Neural cell (in vitro differentiated cells): ENCODE measurements around the gene PPP1R1A. TPM values are rescaled to one million over a fixed set of nuclear protein-coding genes. Genes with fewer than 3 reads are reported as not detected.
A peak's percentile ranks its signal among the peaks of the same experiment; 100 is the strongest.

ENCODE experiments used
- H2AFZ ChIP-seq: fragments of 200-600, 300-800 bp; sonication (generic), shearing (Covaris generic); 2 replicates; pipeline ENCODE4 v1.6.0; 2014; ENCODE audit warnings: low read depth, mild to moderate bottlenecking, antibody characterized with exemption, low read length, moderate library complexity
- H3F3A ChIP-seq: fragments of 200-600 bp; shearing (Covaris generic); 2 replicates; pipeline ENCODE4 v1.6.1; 2016; ENCODE audit warnings: mild to moderate bottlenecking, moderate library complexity, mixed read lengths, antibody characterized with exemption, low read length; ENCODE audit not compliant: insufficient read depth, poor library complexity, severe bottlenecking
- H3K27ac ChIP-seq: fragments of 200-600, 300-800 bp; sonication (generic), shearing (Covaris generic); 2 replicates; pipeline ENCODE4 v1.5.1; 2014; ENCODE audit warnings: mild to moderate bottlenecking, low read length, moderate library complexity
- H3K27me3 ChIP-seq: fragments of 300-800, 200-600 bp; sonication (generic), shearing (Covaris generic); 2 replicates; pipeline ENCODE4 v1.6.0; 2014; ENCODE audit warnings: mild to moderate bottlenecking, low read depth, low read length, moderate library complexity; ENCODE audit not compliant: insufficient read depth
- H3K36me3 ChIP-seq: fragments of 300-800, 200-600 bp; sonication (generic), shearing (Covaris generic); 2 replicates; pipeline ENCODE4 v1.5.1; 2014; ENCODE audit warnings: mild to moderate bottlenecking, antibody characterized with exemption, low read length, moderate library complexity; ENCODE audit not compliant: insufficient read depth
- H3K4me2 ChIP-seq: fragments of 300-800, 200-600 bp; sonication (generic), shearing (Covaris generic); 2 replicates; pipeline ENCODE4 v1.6.0; 2014; ENCODE audit warnings: mild to moderate bottlenecking, low read length
- H3K4me3 ChIP-seq: fragments of 300-800, 200-600 bp; sonication (generic), shearing (Covaris generic); 2 replicates; pipeline ENCODE4 v1.5.1; 2014; ENCODE audit warnings: mild to moderate bottlenecking, low read length, moderate library complexity
- H3K79me2 ChIP-seq: fragments of 200-600 bp; shearing (Covaris generic); replicated peaks from 2 replicates; pipeline ENCODE4 v1.6.0; 2014; ENCODE audit warnings: mild to moderate bottlenecking, low read length, moderate library complexity; ENCODE audit not compliant: insufficient read depth
- H3K9ac ChIP-seq: fragments of 300-800, 200-600 bp; sonication (generic), shearing (Covaris generic); 2 replicates; pipeline ENCODE4 v1.6.1; 2016; ENCODE audit warnings: mild to moderate bottlenecking, low read length, mixed read lengths
- H3K9me2 ChIP-seq: fragments of 200-600 bp; shearing (Covaris generic); 2 replicates; pipeline ENCODE4 v1.6.1; 2016; ENCODE audit warnings: mild to moderate bottlenecking, low read length, mixed read lengths; ENCODE audit not compliant: insufficient read depth
- H3K9me3 ChIP-seq: fragments of 200-600, 300-800 bp; sonication (generic), shearing (Covaris generic); 2 replicates; pipeline ENCODE4 v1.6.1; 2016; ENCODE audit warnings: mild to moderate bottlenecking, mixed run types, low read length, moderate library complexity, mixed read lengths
- H4K20me1 ChIP-seq: fragments of 200-600 bp; shearing (Covaris generic); 2 replicates; pipeline ENCODE4 v1.6.1; 2016; ENCODE audit warnings: mild to moderate bottlenecking, mixed run types; ENCODE audit not compliant: insufficient read depth
- EP300 ChIP-seq: fragments of 450-650 bp; conservative IDR thresholded peaks from 2 replicates; pipeline ENCODE4 v1.6.1; 2014; ENCODE audit warnings: antibody characterized with exemption, mild to moderate bottlenecking, moderate library complexity; ENCODE audit not compliant: poor library complexity, severe bottlenecking
- EZH2 ChIP-seq: fragments of 200-600, 300-800 bp; shearing (Covaris generic), sonication (generic); IDR thresholded peaks from 2 replicates; pipeline ENCODE4 v1.6.1; 2014; ENCODE audit warnings: antibody characterized with exemption, low read length, borderline replicate concordance, mild to moderate bottlenecking; ENCODE audit not compliant: insufficient read depth, poor library complexity, severe bottlenecking
- MXI1 ChIP-seq: fragments of 450-650 bp; conservative IDR thresholded peaks from 2 replicates; pipeline ENCODE4 v1.6.1; 2014; ENCODE audit warnings: antibody characterized with exemption, mild to moderate bottlenecking; ENCODE audit not compliant: poor library complexity, severe bottlenecking
- POLR2AphosphoS5 ChIP-seq: IDR thresholded peaks from 2 replicates; pipeline ENCODE4 v1.6.1; 2012
- RAD21 ChIP-seq: fragments of 450-650 bp; conservative IDR thresholded peaks from 2 replicates; pipeline ENCODE4 v1.6.1; 2014; ENCODE audit warnings: antibody characterized with exemption, mild to moderate bottlenecking, moderate library complexity
- SMC3 ChIP-seq: fragments of 450-650 bp; conservative IDR thresholded peaks from 2 replicates; pipeline ENCODE4 v1.6.1; 2014; ENCODE audit warnings: antibody characterized with exemption, mild to moderate bottlenecking, moderate library complexity; ENCODE audit not compliant: poor library complexity
- TAF1 ChIP-seq: IDR thresholded peaks from 2 replicates; pipeline ENCODE4 v1.6.1; 2012; ENCODE audit warnings: low read depth
- polyA plus RNA-seq: library from polyadenylated mRNA; depleted of rRNA; stranded (reverse); fragments of >200 nt; gene quantifications from 2 replicates; pipeline ENCODE4 v1.2.3, GENCODE V29; 2014
- TF ChIP-seq, protein P1 (sequence below): IDR thresholded peaks from 2 replicates; pipeline ENCODE4 v1.6.1; 2012; ENCODE audit warnings: borderline replicate concordance
- TF ChIP-seq, protein P2 (sequence below): fragments of 450-650 bp; IDR thresholded peaks from 2 replicates; pipeline ENCODE4 v1.5.1; 2014; ENCODE audit warnings: antibody characterized with exemption, mild to moderate bottlenecking, moderate library complexity; ENCODE audit not compliant: poor library complexity, severe bottlenecking

Gene PPP1R1A
- polyA plus RNA-seq, 1 donor from 2014 or later, result 28.9 TPM

DNA sequence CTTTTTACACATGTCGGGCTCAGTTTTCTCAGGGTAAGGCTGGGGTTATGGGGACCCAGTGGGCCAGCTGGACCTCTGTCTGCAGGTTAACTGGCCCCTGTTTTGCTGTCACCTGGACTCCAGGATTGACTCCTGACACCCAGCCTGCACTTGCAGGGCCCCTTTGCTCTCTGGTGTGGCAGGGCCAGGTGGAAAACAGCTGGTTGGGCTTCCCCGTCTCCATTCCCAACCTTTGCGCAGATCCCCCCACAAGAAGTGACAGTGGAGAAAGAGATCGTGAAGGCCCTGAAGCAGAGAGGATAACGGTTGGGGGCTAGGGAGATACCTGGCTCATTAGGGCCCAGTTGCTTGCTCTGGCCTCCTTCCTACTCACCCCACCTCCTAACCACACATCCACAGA lies 1.5 kb upstream of the PPP1R1A start:
- no peaks in the 10 kb centered on the region for H3K36me3 ChIP-seq
- no peaks in the 10 kb centered on the region for H4K20me1 ChIP-seq
- H3K79me2 ChIP-seq, result no peaks in the 10 kb centered on the region
- no peak overlapping the region for H2AFZ ChIP-seq
- no peak for TF ChIP-seq EZH2
- TF ChIP-seq POLR2AphosphoS5, result no peak
- no peak for TF ChIP-seq SMC3
- TF ChIP-seq, protein P1, sequence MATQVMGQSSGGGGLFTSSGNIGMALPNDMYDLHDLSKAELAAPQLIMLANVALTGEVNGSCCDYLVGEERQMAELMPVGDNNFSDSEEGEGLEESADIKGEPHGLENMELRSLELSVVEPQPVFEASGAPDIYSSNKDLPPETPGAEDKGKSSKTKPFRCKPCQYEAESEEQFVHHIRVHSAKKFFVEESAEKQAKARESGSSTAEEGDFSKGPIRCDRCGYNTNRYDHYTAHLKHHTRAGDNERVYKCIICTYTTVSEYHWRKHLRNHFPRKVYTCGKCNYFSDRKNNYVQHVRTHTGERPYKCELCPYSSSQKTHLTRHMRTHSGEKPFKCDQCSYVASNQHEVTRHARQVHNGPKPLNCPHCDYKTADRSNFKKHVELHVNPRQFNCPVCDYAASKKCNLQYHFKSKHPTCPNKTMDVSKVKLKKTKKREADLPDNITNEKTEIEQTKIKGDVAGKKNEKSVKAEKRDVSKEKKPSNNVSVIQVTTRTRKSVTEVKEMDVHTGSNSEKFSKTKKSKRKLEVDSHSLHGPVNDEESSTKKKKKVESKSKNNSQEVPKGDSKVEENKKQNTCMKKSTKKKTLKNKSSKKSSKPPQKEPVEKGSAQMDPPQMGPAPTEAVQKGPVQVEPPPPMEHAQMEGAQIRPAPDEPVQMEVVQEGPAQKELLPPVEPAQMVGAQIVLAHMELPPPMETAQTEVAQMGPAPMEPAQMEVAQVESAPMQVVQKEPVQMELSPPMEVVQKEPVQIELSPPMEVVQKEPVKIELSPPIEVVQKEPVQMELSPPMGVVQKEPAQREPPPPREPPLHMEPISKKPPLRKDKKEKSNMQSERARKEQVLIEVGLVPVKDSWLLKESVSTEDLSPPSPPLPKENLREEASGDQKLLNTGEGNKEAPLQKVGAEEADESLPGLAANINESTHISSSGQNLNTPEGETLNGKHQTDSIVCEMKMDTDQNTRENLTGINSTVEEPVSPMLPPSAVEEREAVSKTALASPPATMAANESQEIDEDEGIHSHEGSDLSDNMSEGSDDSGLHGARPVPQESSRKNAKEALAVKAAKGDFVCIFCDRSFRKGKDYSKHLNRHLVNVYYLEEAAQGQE, result no peak
- no peak for TF ChIP-seq MXI1
- TF ChIP-seq EP300, result no peak
- no peak for TF ChIP-seq TAF1
- TF ChIP-seq RAD21, result no peak
- H3K27ac ChIP-seq, result no peak overlapping the region
- H3K4me2 ChIP-seq, result no peak overlapping the region
- no peaks in the 10 kb centered on the region for H3F3A ChIP-seq
- no peaks in the 10 kb centered on the region for H3K9me2 ChIP-seq
- no peaks in the 10 kb centered on the region for H3K27me3 ChIP-seq
- no peak overlapping the region for H3K9ac ChIP-seq
- no peaks in the 10 kb centered on the region for H3K9me3 ChIP-seq
- no peak overlapping the region for H3K4me3 ChIP-seq

DNA sequence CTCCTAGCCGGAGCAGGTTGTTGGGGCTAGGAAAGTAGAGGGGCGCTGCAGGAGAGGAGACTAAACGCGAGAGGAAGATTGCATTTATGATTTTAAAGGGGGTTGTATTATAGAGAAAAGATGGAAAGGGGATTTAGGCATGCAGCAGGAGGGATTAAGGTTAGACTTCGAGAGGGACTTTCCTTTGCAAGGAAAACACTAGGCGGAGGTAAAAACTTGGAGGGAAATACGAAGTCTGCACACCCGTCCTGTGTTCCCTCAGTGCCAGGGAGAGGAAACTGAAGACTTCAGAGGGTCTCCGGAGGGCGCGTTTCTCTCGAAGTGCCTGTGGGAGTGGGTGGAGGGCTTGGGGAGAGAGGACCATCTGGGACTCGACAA lies 420 bp upstream of the PPP1R1A start:
- Histone ChIP-seq H3K4me3 (peak overlapping the region; percentile 94), H3K9me3 (no peaks in the 10 kb centered on the region), H4K20me1 (no peaks in the 10 kb centered on the region), H3K36me3 (no peaks in the 10 kb centered on the region), H3K4me2 (peak overlapping the region; percentile 39), H3F3A (no peaks in the 10 kb centered on the region), H2AFZ (peak overlapping the region; percentile 37), H3K79me2 (no peaks in the 10 kb centered on the region), H3K27me3 (no peaks in the 10 kb centered on the region), H3K9me2 (no peaks in the 10 kb centered on the region), H3K27ac (no peak overlapping the region), H3K9ac (peak overlapping the region; percentile 20)
- TF ChIP-seq RAD21, result no peak
- no peak for TF ChIP-seq EZH2
- no peak for TF ChIP-seq POLR2AphosphoS5
- TF ChIP-seq EP300, result no peak
- no peak for TF ChIP-seq MXI1
- no peak for TF ChIP-seq SMC3
- TF ChIP-seq, protein P1, result no peak
- TF ChIP-seq TAF1, result no peak
- TF ChIP-seq, protein P2, sequence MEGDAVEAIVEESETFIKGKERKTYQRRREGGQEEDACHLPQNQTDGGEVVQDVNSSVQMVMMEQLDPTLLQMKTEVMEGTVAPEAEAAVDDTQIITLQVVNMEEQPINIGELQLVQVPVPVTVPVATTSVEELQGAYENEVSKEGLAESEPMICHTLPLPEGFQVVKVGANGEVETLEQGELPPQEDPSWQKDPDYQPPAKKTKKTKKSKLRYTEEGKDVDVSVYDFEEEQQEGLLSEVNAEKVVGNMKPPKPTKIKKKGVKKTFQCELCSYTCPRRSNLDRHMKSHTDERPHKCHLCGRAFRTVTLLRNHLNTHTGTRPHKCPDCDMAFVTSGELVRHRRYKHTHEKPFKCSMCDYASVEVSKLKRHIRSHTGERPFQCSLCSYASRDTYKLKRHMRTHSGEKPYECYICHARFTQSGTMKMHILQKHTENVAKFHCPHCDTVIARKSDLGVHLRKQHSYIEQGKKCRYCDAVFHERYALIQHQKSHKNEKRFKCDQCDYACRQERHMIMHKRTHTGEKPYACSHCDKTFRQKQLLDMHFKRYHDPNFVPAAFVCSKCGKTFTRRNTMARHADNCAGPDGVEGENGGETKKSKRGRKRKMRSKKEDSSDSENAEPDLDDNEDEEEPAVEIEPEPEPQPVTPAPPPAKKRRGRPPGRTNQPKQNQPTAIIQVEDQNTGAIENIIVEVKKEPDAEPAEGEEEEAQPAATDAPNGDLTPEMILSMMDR, result no peak
